ENCODE data around the gene SPO11.
"Not testable (repeated sequence)": the region's sequence is repeated elsewhere in the genome, so short reads cannot be mapped to it uniquely, and the experiment has no call there.

Gene SPO11

DNA sequence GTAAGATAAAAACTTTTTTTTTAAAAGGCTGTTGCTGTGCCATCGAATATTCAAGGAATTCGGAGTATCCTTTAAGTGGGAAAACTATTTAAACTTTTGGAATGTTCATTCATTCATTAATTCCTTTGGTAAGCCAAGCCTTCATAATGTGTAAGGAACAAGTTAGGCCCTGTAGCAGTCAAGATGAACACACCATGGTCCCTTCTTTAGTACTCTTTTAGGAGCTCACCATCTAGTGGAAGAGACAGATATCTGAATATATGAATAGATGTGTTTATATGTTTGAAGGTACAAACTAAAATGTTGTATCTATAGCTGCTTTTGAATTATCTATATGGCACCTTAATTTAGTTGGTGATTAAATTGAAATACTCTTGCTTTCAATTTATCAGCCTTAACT lies 5.8 kb downstream of the SPO11 start:
- no peak for DNase-seq (ENCODE audit: low read depth in 2 of 3, low spot score in 1 of 3)

DNA sequence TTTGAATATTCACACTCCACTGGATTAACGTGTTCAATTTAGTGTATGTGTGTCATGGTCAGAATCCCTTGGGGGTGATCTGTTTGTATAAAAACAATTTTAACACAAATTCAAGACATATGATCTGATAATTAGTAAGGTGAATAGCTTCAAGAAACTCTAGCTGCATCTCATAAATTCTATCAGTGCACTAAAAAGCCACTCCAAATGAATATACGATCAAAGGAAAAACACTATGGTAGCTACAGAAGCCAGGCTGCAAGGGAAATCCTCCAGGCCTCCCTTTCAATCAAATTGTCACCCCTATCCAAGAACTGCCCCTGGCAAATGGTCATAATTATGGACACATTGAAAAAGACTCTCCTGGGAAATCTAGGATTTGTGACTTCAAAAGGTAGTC lies 12.1 kb downstream of the SPO11 start:
- DNase-seq (ENCODE audit: low read depth in 2 of 3, low spot score in 1 of 3), result no peak

- DNase-seq (ENCODE audit: low read depth in 2 of 3, low spot score in 1 of 3), result no peak
Measured at GRCh38 chr20:57342829-57343228, 13.2 kb downstream of the SPO11 start.

DNA sequence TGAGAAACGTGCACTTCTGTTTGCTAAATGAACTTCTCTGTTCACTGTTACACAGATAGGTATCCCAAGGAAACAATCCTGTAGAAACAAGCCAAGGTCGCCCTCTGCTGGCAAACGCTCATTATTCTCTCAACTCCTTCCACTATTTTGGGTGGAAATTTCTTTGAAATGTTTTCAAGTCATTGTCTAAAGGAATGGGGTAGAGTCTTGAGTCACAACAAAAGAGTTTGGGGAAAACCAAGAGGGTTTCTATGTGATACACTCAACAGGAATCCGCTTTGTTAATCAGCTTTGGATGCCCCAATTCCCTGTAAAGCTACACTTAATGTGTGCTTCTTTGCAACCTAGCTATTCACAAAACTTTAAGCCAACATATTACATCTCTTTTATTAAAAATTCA lies 16.9 kb downstream of the SPO11 start:
- peak; percentile 44 to 71 (median 62) for DNase-seq (ENCODE audit: low read depth in 2 of 3, low spot score in 1 of 3)

DNA sequence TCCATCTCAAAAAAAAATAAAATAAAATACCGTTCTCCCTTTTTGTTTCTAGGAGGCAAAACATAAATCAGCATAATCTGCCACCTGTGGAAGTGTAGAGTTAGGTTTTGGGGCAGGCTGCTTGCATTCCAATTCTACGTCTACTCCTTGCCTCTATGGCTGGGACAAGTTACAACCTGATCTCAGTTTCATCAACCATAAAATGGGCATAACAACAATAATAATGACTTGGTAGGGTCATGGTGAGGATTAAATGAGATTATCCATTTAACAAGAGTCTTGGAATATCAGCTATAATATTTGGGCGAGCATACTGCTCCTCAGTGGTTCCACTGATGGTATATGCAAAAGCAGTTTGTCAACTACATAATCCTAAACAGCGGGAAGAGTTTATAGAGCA lies 17.8 kb downstream of the SPO11 start:
- DNase-seq (ENCODE audit: low read depth in 2 of 3, low spot score in 1 of 3), result no peak

DNA sequence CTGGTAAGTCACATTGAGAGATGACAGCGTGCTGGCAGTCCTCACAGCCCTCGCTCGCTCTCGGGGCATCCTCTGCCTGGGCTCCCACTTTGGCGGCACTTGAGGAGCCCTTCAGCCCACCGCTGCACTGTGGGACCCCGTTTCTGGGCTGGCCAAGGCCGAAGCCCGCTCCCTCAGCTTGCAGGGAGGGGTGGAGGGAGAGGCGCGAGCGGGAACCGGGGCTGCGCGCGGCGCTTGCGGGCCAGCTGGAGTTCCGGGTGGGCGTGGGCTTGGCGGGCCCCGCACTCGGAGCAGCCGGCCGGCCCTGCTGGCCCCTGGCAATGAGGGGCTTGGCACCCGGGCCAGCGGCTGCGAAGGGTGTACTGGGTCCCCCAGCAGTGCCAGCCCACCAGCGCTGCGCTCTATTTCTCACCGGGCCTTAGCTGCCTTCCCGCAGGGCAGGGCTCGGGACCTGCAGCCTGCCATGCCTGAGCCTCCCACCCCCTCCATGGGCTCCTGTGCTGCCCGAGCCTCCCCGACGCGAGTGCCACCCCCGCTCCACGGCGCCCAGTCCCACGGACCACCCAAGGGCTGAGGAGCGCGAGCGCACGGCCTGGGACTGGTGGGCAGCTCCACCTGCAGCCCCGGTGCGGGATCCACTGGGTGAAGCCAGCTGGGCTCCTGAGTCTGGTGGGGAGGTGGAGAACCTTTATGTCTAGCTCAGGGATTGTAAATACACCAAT lies 18.8 kb downstream of the SPO11 start:
- not testable (repeated sequence) for DNase-seq (ENCODE audit: low read depth in 2 of 3, low spot score in 1 of 3)

DNA sequence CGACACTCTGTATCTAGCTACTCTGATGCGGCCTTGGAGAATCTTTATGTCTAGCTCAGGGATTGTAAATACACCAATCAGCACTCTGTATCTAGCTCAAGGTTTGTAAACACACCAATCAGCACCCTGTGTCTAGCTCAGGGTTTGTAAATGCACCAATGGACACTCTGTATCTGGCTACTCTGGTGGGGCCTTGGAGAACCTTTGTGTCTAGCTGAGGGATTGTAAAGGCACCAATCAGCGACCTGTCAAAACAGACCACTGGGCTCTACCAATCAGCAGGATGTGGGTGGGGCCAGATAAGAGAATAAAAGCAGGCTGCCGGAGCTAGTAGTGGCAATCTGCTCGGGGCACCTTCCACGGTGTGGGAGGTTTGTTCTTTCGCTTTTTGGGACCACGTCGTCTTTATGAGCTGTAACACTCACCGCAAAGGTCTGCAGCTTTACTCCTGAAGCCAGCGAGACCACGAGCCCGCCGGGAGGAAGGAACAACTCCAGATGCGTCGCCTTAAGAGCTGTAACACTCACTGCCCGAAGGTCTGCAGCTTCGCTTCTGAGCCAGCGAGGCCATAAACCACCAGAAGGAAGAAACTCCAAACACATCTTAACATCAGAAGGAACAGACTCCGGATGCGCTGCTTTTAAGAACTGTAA lies 19.4 kb downstream of the SPO11 start:
- not testable (repeated sequence) for DNase-seq (ENCODE audit: low read depth in 2 of 3, low spot score in 1 of 3)

DNA sequence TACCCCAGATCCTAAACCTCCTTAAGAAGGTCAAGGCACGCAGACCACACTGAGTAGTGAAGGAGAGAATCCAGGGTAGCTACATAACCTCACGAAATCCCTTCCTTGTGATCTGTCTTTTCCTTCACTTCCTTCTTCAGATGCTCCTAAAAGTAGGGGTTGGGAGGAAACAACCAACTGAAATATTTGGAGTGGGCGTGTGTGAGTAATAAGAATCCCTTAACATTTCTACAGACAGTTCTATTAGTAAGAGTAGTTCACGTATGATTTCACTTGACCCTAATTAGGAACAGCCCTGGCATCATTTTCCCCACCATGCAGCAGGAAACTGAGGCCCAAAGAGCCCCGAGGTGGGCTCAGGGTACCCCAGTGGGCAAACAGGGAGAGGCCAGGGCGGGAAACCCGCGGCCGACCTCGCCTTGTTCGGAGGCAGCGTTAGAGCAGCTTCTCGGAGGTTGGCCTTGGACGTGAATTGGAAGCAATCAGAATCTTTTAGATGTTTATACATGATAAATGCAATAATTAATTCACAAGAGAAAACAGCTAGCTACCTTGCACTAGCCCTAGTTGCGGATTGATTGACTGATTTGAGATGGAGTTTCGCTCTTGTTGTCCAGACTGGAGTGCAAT lies 20.6 kb downstream of the SPO11 start:
- no peak for DNase-seq (ENCODE audit: low read depth in 2 of 3, low spot score in 1 of 3)

- DNase-seq (ENCODE audit: low read depth in 2 of 3, low spot score in 1 of 3), result not testable (repeated sequence)
Measured at GRCh38 chr20:57350726-57351041, 21.1 kb downstream of the SPO11 start.

GRCh38 chr20:57351042-57351783 lies 21.6 kb downstream of the SPO11 start, which contains the start of gene RAE1:
TSS of gene RAE1 (plus strand) at chr20:57351255. CDS start at chr20:57354039, 2,784 bp downstream.
- DNase-seq (ENCODE audit: low read depth in 2 of 3, low spot score in 1 of 3), result peak; percentile 78 to 84 (median 80)

GRCh38 chr20:57352305-57352704 lies 22.7 kb downstream of the SPO11 start:
- DNase-seq (ENCODE audit: low read depth in 2 of 3, low spot score in 1 of 3), result no peak

- no peak for DNase-seq (ENCODE audit: low read depth in 2 of 3, low spot score in 1 of 3)
Measured at GRCh38 chr20:57353351-57353750, 23.7 kb downstream of the SPO11 start.

DNA sequence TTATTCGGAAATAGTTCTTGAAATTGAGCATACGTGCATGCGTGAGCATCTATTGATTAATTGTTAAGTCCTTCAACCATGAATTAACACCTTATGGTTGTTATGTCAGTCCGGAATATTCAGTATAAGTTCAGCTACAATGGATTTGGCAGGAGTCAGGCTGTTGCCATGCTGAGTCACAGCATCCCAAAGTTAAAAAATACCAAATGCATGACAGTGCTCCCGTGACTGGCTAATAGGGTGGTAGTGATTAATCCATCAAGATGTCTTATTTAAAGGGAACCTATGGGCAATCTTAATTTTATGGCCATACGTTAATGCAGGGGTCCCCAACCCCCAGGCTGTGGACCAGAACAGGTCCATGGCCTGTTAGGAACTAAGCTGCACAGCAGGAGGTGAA lies 31.9 kb downstream of the SPO11 start:
- DNase-seq (ENCODE audit: low read depth in 2 of 3, low spot score in 1 of 3), result no peak

DNA sequence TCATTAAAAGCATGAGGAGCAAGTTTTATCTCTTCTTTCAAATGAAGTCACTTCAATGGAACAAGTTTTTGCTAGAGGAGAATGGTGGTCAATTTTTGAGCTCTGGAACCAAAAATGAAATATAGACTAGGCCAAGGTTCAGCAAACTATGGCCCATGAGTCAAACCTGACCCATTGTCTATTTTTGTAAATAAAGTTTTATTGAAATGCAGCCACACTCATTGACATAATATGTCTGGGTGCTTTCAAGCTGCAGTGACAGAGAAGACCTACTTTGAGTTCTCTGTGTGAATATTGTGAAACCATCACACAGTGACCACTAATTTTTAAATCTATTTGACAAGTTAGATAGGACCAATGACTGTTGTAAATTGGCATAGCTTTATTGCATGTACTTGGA lies 34.8 kb downstream of the SPO11 start:
- DNase-seq (ENCODE audit: low read depth in 2 of 3, low spot score in 1 of 3), result no peak

DNA sequence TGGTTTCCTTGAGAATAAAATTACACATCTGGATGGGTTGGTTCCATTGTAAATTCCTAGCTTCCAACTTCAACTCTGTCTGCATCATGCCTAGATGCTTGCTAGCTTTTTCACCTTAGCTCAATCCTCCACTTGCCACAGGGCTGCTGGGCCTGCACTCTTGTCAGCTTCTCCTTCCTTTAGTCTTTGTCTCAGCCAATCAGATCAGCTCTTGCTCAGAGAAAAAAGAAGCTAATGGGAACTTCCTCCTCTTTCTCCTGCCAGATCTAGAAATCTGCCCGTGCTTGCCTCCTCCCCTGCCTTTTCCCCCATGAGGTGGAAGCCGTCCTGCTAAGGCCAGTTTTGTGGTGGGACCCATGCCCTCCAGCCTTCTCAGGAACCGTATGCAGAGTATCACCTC lies 40.0 kb downstream of the SPO11 start:
- DNase-seq (ENCODE audit: low read depth in 2 of 3, low spot score in 1 of 3), result no peak

DNA sequence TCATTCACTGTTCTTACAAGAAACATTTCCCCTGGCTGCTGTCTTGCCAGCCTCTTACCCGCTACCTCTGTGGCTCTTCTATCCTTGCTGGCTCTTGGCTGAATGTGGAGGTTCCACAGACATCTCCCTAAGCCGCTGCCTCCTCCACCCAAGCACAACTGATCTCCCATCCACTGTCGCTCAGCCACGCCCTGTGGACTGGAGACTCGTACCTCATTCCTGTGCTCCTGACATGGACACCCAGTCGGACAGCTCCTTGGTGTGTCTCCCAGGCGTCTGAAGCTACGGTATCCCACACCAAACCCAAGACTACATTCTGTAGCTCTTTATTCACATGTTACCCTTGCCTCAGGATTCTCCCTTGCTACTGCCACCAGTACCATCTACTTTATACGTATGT lies 40.7 kb downstream of the SPO11 start:
- no peak for DNase-seq (ENCODE audit: low read depth in 2 of 3, low spot score in 1 of 3)

- DNase-seq (ENCODE audit: low read depth in 2 of 3, low spot score in 1 of 3), result no peak
Measured at GRCh38 chr20:57371363-57371762, 41.8 kb downstream of the SPO11 start.

DNA sequence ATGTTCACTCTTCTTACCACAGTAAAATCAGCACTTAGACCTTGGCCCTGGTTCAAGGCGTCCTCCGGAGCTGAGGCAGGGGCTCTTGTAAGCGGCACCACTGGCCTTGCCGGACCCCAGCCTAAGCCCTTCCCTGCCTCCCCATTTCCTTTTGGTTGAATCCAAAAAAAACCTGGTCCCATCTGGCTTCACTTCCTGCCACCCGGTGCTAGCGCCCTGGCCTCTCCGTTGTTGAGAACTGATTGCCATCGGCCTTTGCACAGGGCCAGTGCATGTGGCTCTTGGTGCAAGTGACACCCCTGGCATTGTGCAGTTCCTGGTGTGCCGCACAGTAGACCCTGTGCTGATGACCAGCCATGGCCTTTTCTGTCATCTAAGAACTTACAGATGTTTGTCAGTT lies 42.6 kb downstream of the SPO11 start:
- DNase-seq (ENCODE audit: low read depth in 2 of 3, low spot score in 1 of 3), result no peak

DNA sequence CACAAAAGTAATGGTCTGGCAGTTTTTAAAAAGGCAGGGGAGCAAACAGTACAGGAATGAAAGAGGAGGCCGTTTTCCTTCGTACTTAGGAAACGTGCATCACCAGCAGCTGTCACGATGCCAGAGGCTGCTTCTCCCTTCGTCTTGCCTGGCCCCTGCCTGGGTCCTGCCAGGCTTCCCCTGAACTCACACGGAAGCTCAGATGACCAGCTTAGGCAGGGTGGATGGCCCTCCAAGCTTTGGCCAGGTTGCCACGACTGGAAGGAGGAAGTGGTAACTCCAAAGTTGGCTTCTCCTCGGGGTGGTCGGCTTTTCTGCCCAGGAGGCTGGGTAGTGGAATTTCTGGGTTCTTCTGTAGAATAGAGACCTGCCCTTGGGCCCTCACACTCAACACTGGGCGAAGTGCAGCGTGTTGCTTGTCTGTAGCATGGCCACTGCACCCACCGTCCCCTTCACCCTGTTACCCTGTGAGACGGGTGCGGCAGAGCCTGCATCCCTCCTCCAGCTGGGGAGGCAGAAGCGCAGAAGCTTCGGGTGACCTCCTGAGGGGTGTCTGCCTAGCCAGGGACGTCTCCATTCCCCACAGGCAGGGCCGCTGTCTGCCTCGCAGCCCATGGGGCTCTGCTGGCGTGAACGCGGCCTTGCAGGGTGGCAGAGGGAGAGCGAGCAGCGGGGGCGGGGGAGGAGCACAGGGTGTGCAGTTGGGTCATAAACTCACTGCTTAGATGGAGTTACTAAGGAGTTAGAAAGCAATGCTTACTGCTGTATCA lies 43.2 kb downstream of the SPO11 start:
- no peak for DNase-seq (ENCODE audit: low read depth in 2 of 3, low spot score in 1 of 3)

DNA sequence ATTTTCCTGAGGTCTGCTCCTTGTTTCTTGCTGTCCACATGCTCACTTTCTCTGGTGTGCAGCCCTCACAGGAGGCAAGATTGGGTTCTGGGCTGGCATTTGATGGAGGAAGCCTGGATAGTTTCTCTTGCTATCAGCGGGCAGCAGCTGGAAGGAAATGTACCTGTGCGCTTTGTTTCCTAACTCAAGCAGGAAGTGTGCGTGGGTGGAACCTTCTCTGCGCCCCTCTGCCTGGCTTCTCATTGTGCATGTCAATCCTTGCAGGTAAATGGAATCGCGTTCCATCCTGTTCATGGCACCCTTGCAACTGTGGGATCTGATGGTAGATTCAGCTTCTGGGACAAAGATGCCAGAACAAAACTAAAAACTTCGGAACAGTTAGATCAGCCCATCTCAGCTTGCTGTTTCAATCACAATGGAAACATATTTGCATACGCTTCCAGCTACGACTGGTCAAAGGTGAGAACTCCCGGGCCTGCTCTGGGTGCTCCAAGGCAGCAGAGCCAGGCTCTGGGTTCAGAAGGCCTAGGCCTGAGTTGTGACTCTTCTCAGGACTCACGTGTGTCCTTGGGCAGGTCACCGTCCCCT lies 44.8 kb downstream of the SPO11 start:
- no peak for DNase-seq (ENCODE audit: low read depth in 2 of 3, low spot score in 1 of 3)

All from stimulated activated CD4-positive, alpha-beta T cell treated with anti-CD3 and anti-CD28 coated beads, Interleukin-12 subunit alpha, Interleukin-12 subunit beta, amount 100 ng/mL, for 48 hours (primary cell).